Measurements from ENCODE around the gene DISC1. TPM values are rescaled to one million over a fixed set of nuclear protein-coding genes. Genes with fewer than 3 reads are reported as not detected.

DISC1 gene
- total RNA-seq, 2 donors from 2014 or later: 2.9 to 5.8 TPM

- Mint-ChIP-seq H3K36me3 (ENCODE audit: insufficient read depth in 2 of 2) (peaks cover 0 to 3% of the 10 kb centered on the region in 2 donors), H3K27ac (no peak overlapping the region), H3K27me3 (ENCODE audit: low read depth) (no peaks in the 10 kb centered on the region), H3K4me3 (peak overlapping the region in 1 of 2 donors; percentile 25), H3K9me3 (no peaks in the 10 kb centered on the region), H3K4me1 (ENCODE audit: low read depth) (peaks cover 40% of the 10 kb centered on the region)
- DNase-seq (no peak), ATAC-seq (replicated peaks in 1 of 2) (no peak)
These were observed 345.0 kb downstream of the DISC1 start for GRCh38 chr1:231971397-231972110.

GRCh38 chr1:231972111-231972445 lies 345.5 kb downstream of the DISC1 start:
- ATAC-seq (replicated peaks in 1 of 2): no peak
- Mint-ChIP-seq H3K27ac (no peak overlapping the region), H3K4me3 (no peak overlapping the region), H3K4me1 (ENCODE audit: low read depth) (peaks cover 40% of the 10 kb centered on the region), H3K9me3 (peaks cover 0 to under 1% of the 10 kb centered on the region in 2 donors), H3K27me3 (ENCODE audit: low read depth) (no peaks in the 10 kb centered on the region), H3K36me3 (ENCODE audit: insufficient read depth in 2 of 2) (peaks cover 0 to 4% of the 10 kb centered on the region in 2 donors)
- no peak for DNase-seq

GRCh38 chr1:231973830-231974229 lies 347.2 kb downstream of the DISC1 start:
- Mint-ChIP-seq H3K4me1 (ENCODE audit: low read depth) (peaks cover 40% of the 10 kb centered on the region), H3K27ac (no peak overlapping the region), H3K9me3 (peaks cover 2 to 4% of the 10 kb centered on the region in 2 donors), H3K27me3 (ENCODE audit: low read depth) (no peaks in the 10 kb centered on the region), H3K36me3 (ENCODE audit: insufficient read depth in 2 of 2) (peaks cover 5 to 11% of the 10 kb centered on the region in 2 donors), H3K4me3 (peak overlapping the region; percentile 30 to 40)
- peak; percentile 32 for DNase-seq
- ATAC-seq (replicated peaks in 1 of 2): peak; percentile 95

- Mint-ChIP-seq H3K4me1 (ENCODE audit: low read depth) (peaks cover 30% of the 10 kb centered on the region), H3K4me3 (no peak overlapping the region), H3K27ac (no peak overlapping the region), H3K36me3 (ENCODE audit: insufficient read depth in 2 of 2) (peaks cover 5 to 11% of the 10 kb centered on the region in 2 donors), H3K27me3 (ENCODE audit: low read depth) (no peaks in the 10 kb centered on the region), H3K9me3 (peaks cover 2 to 4% of the 10 kb centered on the region in 2 donors)
- ATAC-seq (replicated peaks in 1 of 2) (no peak), DNase-seq (no peak)
These were observed 349.6 kb downstream of the DISC1 start for GRCh38 chr1:231976231-231976630.

DNA sequence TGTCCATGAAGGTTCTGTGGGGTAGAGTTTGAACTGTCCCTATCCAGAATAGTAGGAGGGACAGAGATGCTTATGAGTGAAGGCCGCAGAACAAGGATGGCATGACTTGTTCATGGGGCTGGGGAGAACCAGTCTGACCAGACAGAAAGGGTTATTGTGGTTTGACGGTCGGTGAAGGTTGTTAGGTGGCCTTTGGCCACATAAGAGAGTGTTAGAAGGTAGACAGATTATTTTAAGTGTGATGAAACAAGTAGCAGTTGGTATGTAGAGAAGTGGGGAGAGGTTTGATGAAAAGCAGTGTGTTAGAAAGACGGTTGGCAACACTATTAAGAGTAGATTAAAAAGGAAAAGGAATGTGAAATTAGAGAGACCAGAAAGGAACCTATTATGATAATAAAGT lies 355.1 kb downstream of the DISC1 start:
- Mint-ChIP-seq H3K27ac (no peak overlapping the region), H3K27me3 (ENCODE audit: low read depth) (no peaks in the 10 kb centered on the region), H3K9me3 (peaks cover 2 to 4% of the 10 kb centered on the region in 2 donors), H3K4me3 (no peak overlapping the region), H3K36me3 (ENCODE audit: insufficient read depth in 2 of 2) (peaks cover 5 to 7% of the 10 kb centered on the region in 2 donors), H3K4me1 (ENCODE audit: low read depth) (peaks cover 10% of the 10 kb centered on the region)
- no peak for ATAC-seq (replicated peaks in 1 of 2)
- no peak for DNase-seq

DNA sequence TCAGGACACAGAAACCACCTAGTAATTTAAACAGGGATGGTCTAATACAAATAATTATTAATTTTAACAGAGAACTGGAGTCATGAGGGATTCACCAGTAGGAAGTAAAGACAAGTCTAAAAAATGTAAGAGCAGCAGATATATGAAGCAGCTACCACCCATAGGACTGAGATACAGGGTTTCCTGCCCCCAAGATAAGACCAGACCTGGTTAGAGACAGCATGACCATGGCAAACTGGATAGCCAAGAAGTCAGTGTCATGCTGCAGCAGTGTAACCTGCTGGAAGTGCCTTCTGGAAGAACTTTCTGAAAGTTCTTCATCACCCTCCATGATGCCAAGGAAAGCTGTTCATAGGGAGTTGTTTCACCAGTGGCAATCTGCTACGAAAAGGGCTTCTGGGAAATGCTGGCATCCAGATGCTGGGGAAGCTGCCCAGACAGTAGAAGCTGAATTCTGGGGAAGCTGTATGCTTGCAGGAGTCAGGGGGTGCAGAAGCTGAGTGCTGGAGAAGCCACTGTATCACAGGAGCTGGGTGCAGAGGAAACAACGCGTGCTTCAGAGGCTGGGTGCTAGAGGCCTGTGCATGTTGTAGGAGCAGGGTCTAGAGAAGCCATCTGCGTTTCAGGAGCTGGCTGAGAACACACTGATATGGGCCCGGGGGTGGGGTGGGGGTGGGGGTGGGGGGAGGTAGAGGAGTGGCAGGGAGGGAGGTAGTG lies 356.4 kb downstream of the DISC1 start:
- H3K27me3 Mint-ChIP-seq (ENCODE audit: low read depth): no peaks in the 10 kb centered on the region
- peaks cover 10% of the 10 kb centered on the region for H3K4me1 Mint-ChIP-seq (ENCODE audit: low read depth)

DNA sequence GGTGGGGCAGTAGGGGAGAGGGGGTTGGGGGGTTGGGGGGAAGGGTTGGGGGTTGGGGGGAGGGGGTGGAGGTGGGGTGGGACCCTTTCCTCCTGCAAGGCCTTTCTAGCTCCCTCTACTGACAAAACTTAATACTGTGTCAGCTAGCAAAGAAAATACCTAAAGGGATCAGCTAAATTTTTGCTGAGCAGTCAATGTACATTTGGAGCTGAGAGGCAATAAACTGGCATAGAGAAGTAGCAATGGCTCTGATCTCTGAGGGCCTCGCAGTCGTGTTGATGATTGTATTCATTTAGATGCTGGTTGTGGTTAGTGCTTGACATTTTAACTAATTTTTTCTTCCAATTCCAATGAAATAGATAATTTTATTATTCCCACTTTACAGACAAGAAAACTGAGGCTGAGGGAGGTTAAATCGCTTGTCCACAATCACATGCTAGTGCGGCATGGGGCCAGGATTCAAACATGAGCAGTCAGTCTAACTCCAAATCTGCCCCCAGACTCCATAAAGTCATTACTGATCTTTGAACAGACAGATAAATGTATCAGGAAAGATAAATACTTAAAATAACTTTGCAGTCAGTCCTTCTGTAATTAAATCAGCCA lies 357.1 kb downstream of the DISC1 start:
- H3K27me3 Mint-ChIP-seq (ENCODE audit: low read depth): no peaks in the 10 kb centered on the region
- no peaks in the 10 kb centered on the region for H3K36me3 Mint-ChIP-seq (ENCODE audit: insufficient read depth in 2 of 2)
- H3K4me1 Mint-ChIP-seq (ENCODE audit: low read depth): peaks cover 10% of the 10 kb centered on the region
- H3K4me3 Mint-ChIP-seq: no peak overlapping the region
- no peak overlapping the region for H3K27ac Mint-ChIP-seq
- H3K9me3 Mint-ChIP-seq: no peaks in the 10 kb centered on the region
- DNase-seq (no peak), ATAC-seq (replicated peaks in 1 of 2) (no peak)

More for the DNA sequence above, 356.4 kb downstream of the DISC1 start:
- no peak overlapping the region for H3K4me3 Mint-ChIP-seq
- H3K27ac Mint-ChIP-seq: no peak overlapping the region
- no peak for ATAC-seq (replicated peaks in 1 of 2)
- no peak for DNase-seq
- H3K36me3 Mint-ChIP-seq (ENCODE audit: insufficient read depth in 2 of 2): peaks cover 0 to 1% of the 10 kb centered on the region in 2 donors
- no peaks in the 10 kb centered on the region for H3K9me3 Mint-ChIP-seq

DNA sequence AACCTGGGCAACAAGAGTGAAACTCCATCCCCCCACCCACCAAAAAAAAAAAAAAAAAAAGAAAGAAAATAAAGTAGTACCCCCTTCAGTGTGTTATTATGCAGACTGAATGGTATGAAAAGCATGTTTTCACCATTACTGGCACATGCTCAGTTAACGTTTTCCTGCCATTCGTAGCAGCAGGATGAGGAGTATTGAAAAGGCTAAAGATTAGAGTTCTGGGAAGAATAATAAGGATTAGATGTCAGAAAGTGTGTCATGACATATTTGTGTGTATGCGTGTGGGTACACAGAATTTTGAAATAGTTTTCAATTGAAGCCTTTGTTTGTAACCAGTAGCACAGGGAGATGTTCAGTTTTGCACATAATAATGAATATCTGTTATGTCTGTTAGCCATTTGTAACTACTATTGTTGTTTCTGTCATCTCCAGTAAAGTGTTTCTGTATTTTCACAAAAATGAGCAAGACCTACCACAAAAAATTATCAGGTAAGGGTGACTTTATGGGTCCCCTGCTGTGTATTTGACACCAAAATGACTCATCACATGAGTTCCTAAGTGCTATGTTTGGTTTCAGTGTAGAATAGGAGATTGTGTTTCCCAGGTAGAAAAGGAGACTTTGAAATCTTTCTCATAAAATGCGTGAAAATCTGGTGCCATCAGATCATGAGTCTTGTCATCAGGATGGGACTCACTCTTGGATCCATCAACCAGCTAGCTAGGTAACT lies 358.9 kb downstream of the DISC1 start:
- Mint-ChIP-seq H3K27ac (no peak overlapping the region), H3K9me3 (no peaks in the 10 kb centered on the region), H3K4me1 (ENCODE audit: low read depth) (peaks cover 10% of the 10 kb centered on the region), H3K36me3 (ENCODE audit: insufficient read depth in 2 of 2) (no peaks in the 10 kb centered on the region), H3K27me3 (ENCODE audit: low read depth) (no peaks in the 10 kb centered on the region), H3K4me3 (no peak overlapping the region)
- DNase-seq: no peak
- ATAC-seq (replicated peaks in 1 of 2): peak; percentile 52 to 62

GRCh38 chr1:231986631-231987336 lies 360.2 kb downstream of the DISC1 start:
- Mint-ChIP-seq H3K9me3 (no peaks in the 10 kb centered on the region), H3K36me3 (ENCODE audit: insufficient read depth in 2 of 2) (no peaks in the 10 kb centered on the region), H3K27me3 (ENCODE audit: low read depth) (no peaks in the 10 kb centered on the region), H3K4me1 (ENCODE audit: low read depth) (peaks cover 10% of the 10 kb centered on the region), H3K27ac (no peak overlapping the region), H3K4me3 (no peak overlapping the region)
- DNase-seq (no peak), ATAC-seq (replicated peaks in 1 of 2) (no peak)

GRCh38 chr1:231990388-231990787 lies 363.8 kb downstream of the DISC1 start:
- H3K4me1 Mint-ChIP-seq (ENCODE audit: low read depth): peaks cover 8% of the 10 kb centered on the region
- no peaks in the 10 kb centered on the region for H3K9me3 Mint-ChIP-seq
- no peak overlapping the region for H3K4me3 Mint-ChIP-seq
- H3K36me3 Mint-ChIP-seq (ENCODE audit: insufficient read depth in 2 of 2): no peaks in the 10 kb centered on the region
- H3K27ac Mint-ChIP-seq: no peak overlapping the region
- no peak for ATAC-seq (replicated peaks in 1 of 2)
- DNase-seq: no peak
- no peaks in the 10 kb centered on the region for H3K27me3 Mint-ChIP-seq (ENCODE audit: low read depth)

DNA sequence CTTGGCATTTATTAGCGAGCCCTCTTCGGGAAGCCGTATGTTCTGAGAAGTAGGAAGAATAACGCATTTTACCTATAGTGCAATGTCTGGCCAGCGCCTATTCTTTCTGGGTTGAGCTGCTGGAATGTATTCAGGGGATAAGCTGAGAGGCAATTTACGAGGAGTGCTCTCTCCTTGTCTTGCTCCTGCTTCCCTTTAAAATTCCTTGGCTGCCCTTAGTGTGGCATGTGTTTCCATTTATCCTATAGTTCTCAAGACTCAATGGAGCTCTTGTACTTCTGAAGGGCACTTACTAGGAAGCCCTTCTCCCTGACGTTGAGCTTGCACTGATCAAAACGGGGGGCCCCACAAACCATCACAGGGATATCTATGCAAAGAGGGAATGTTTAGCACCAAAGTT lies 364.6 kb downstream of the DISC1 start:
- Mint-ChIP-seq H3K27me3 (ENCODE audit: low read depth) (no peaks in the 10 kb centered on the region), H3K9me3 (no peaks in the 10 kb centered on the region), H3K27ac (no peak overlapping the region), H3K4me3 (no peak overlapping the region), H3K4me1 (ENCODE audit: low read depth) (no peaks in the 10 kb centered on the region), H3K36me3 (ENCODE audit: insufficient read depth in 2 of 2) (no peaks in the 10 kb centered on the region)
- no peak for DNase-seq
- ATAC-seq (replicated peaks in 1 of 2): no peak

GRCh38 chr1:231993968-231994455 lies 367.4 kb downstream of the DISC1 start:
- H3K27ac Mint-ChIP-seq: no peak overlapping the region
- no peaks in the 10 kb centered on the region for H3K9me3 Mint-ChIP-seq
- no peak for DNase-seq
- ATAC-seq (replicated peaks in 1 of 2): no peak
- H3K36me3 Mint-ChIP-seq (ENCODE audit: insufficient read depth in 2 of 2): no peaks in the 10 kb centered on the region
- no peaks in the 10 kb centered on the region for H3K27me3 Mint-ChIP-seq (ENCODE audit: low read depth)
- H3K4me3 Mint-ChIP-seq: no peak overlapping the region
- H3K4me1 Mint-ChIP-seq (ENCODE audit: low read depth): no peaks in the 10 kb centered on the region
